PC-3 (cell line): ENCODE results near the gene TMEM163.

Experiments used
- EZH2 ChIP-seq: fragments of 300-600 bp; sonication (generic); IDR thresholded peaks from one replicate; pipeline ENCODE4 v1.6.1; 2017; ENCODE audit warnings: antibody characterized with exemption, mild to moderate bottlenecking, low read length; ENCODE audit not compliant: unreplicated experiment
- EZH2phosphoT487 ChIP-seq: fragments of 300-600 bp; sonication (generic); IDR thresholded peaks from 2 replicates; pipeline ENCODE4 v1.6.1; 2018; ENCODE audit warnings: mild to moderate bottlenecking, antibody characterized with exemption, low read length, borderline replicate concordance
- TF ChIP-seq, protein P1 (sequence below): fragments of 300-600 bp; sonication (generic); conservative IDR thresholded peaks from 2 replicates; pipeline ENCODE4 v1.5.1; 2017; ENCODE audit warnings: antibody characterized with exemption, low read depth, mild to moderate bottlenecking, low read length

DNA sequence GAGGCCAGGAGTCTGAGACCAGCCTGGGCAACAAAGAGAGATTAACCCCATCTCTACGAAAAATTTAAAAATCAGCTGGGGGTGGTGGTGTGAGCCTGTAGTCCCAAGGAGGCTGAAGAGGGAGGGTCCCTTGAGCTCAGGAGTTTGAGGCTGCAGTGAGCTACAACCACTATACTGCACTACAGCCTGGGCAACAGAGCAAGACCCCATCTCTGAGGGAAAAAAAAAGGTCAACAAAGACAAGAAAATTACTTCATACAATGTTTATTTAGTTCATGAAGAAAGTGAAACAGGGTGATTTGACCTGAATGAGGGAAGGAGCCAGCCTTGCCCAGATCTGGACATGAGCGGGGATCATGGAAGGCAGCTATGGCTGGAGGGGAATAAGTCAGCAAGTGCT is 59.1 kb downstream of the TMEM163 start:
- TF ChIP-seq, protein P1, sequence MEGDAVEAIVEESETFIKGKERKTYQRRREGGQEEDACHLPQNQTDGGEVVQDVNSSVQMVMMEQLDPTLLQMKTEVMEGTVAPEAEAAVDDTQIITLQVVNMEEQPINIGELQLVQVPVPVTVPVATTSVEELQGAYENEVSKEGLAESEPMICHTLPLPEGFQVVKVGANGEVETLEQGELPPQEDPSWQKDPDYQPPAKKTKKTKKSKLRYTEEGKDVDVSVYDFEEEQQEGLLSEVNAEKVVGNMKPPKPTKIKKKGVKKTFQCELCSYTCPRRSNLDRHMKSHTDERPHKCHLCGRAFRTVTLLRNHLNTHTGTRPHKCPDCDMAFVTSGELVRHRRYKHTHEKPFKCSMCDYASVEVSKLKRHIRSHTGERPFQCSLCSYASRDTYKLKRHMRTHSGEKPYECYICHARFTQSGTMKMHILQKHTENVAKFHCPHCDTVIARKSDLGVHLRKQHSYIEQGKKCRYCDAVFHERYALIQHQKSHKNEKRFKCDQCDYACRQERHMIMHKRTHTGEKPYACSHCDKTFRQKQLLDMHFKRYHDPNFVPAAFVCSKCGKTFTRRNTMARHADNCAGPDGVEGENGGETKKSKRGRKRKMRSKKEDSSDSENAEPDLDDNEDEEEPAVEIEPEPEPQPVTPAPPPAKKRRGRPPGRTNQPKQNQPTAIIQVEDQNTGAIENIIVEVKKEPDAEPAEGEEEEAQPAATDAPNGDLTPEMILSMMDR: no peak
- no peak for TF ChIP-seq EZH2
- no peak for TF ChIP-seq EZH2phosphoT487
